Upper lobe of left lung (tissue), 4 donors: ENCODE data around the gene CXorf58.
"Not testable (repeated sequence)": the region's sequence is repeated elsewhere in the genome, so short reads cannot be mapped to it uniquely, and the experiment has no call there.

ENCODE experiments used
- CTCF ChIP-seq, 6 experiments: fragments of 450-650 bp in 4 of 6; fragments of 200-600 bp in 2 of 6; sonication (generic) in 2 of 6; IDR thresholded peaks; one replicate each; pipeline ENCODE4 v1.5.1; 2016 to 2019; ENCODE audit warnings: antibody characterized with exemption in 6 of 6
- EP300 ChIP-seq, 4 donors: sonication (generic); formaldehyde crosslinking; IDR thresholded peaks; one replicate each; pipeline ENCODE4 v1.5.1; 2017; ENCODE audit warnings: antibody characterized with exemption in 4 of 4, control low read depth in 2 of 4
- POLR2A ChIP-seq, 4 donors: fragments of 450-650 bp; IDR thresholded peaks; one replicate each; pipeline ENCODE4 v1.5.1; 2016 to 2017; ENCODE audit warnings: antibody characterized with exemption in 4 of 4, mild to moderate bottlenecking in 2 of 4
- POLR2AphosphoS5 ChIP-seq, 2 donors: sonication (generic); formaldehyde crosslinking; IDR thresholded peaks; one replicate each; pipeline ENCODE4 v1.5.1; 2017; ENCODE audit warnings: antibody characterized with exemption in 2 of 2

GRCh38 chrX:23859238-23859637 is 48.6 kb upstream of the CXorf58 start:
- not testable (repeated sequence) for TF ChIP-seq POLR2AphosphoS5, POLR2A, CTCF, EP300 (IDR thresholded peaks at IDR 0.05)
